GM23338 (cell line): ENCODE measurements around the gene FAM131A. TPM values are rescaled to one million over a fixed set of nuclear protein-coding genes. Genes with fewer than 3 reads are reported as not detected.
A peak's percentile ranks its signal among the peaks of the same experiment; 100 is the strongest.

Experiments used
- ATAC-seq: fragments of 200-7000 bp; cut with Tn5 transposase; 3 replicates; pipeline ENCODE4 v1.9.1; 2020
- DNase-seq: peaks from one replicate; pipeline ENCODE4 v3.0.0-alpha.2; 2015; ENCODE audit warnings: low spot score
- H2AFZ ChIP-seq: fragments of 200-600 bp; sonication (generic); 2 replicates; pipeline ENCODE4 v1.8.0; 2016; ENCODE audit warnings: antibody characterized with exemption, mild to moderate bottlenecking, moderate library complexity
- H3F3A ChIP-seq: fragments of 200-600 bp; sonication (generic); replicated peaks from 2 replicates; pipeline ENCODE4 v1.8.0; 2017; ENCODE audit warnings: antibody characterized with exemption, mixed run types, low read depth
- H3K27ac ChIP-seq: fragments of 200-600 bp; sonication (generic); 2 replicates; pipeline ENCODE4 v1.6.1; 2016; ENCODE audit warnings: low read depth
- H3K27me3 ChIP-seq: fragments of 200-600 bp; sonication (generic); 2 replicates; pipeline ENCODE4 v1.8.0; 2016; ENCODE audit warnings: mild to moderate bottlenecking, mixed run types, moderate library complexity; ENCODE audit not compliant: insufficient read depth
- H3K36me3 ChIP-seq: fragments of 200-600 bp; sonication (generic); 2 replicates; pipeline ENCODE4 v1.8.0; 2016; ENCODE audit warnings: mild to moderate bottlenecking; ENCODE audit not compliant: insufficient read depth
- H3K4me1 ChIP-seq: fragments of 200-600 bp; sonication (generic); 2 replicates; pipeline ENCODE4 v1.8.0; 2016; ENCODE audit warnings: mild to moderate bottlenecking, moderate library complexity; ENCODE audit not compliant: insufficient read depth
- H3K4me2 ChIP-seq: fragments of 200-600 bp; sonication (generic); 2 replicates; pipeline ENCODE4 v1.7.1; 2017; ENCODE audit warnings: mixed run types
- H3K4me3 ChIP-seq: fragments of 200-600 bp; sonication (generic); 2 replicates; pipeline ENCODE4 v1.6.1; 2016; ENCODE audit warnings: mixed run types
- H3K79me2 ChIP-seq: fragments of 200-600 bp; sonication (generic); replicated peaks from 2 replicates; pipeline ENCODE4 v1.8.0; 2017; ENCODE audit warnings: mild to moderate bottlenecking; ENCODE audit not compliant: insufficient read depth
- H3K9me2 ChIP-seq: fragments of 200-600 bp; sonication (generic); 2 replicates; pipeline ENCODE4 v1.8.0; 2017; ENCODE audit not compliant: insufficient read depth
- H4K20me1 ChIP-seq: fragments of 200-600 bp; sonication (generic); replicated peaks from 2 replicates; pipeline ENCODE4 v1.8.0; 2017; ENCODE audit warnings: mild to moderate bottlenecking; ENCODE audit not compliant: insufficient read depth
- H3K27ac Mint-ChIP-seq: 2 replicates; pipeline ENCODE4 v1.8.0; 2020; ENCODE audit warnings: inconsistent platforms, mild to moderate bottlenecking, moderate library complexity, mixed read lengths
- H3K27me3 Mint-ChIP-seq: 3 replicates; pipeline ENCODE4 v1.8.0; 2022; ENCODE audit warnings: low read depth, mild to moderate bottlenecking, moderate library complexity, mixed read lengths, inconsistent platforms; ENCODE audit not compliant: insufficient read depth, poor library complexity
- H3K36me3 Mint-ChIP-seq: 3 replicates; pipeline ENCODE4 v1.8.0; 2021; ENCODE audit warnings: low read depth, mild to moderate bottlenecking, inconsistent platforms, moderate library complexity, mixed read lengths
- H3K4me1 Mint-ChIP-seq: 3 replicates; pipeline ENCODE4 v1.8.0; 2020; ENCODE audit warnings: mild to moderate bottlenecking, inconsistent platforms, mixed read lengths
- H3K4me3 Mint-ChIP-seq: 3 replicates; pipeline ENCODE4 v1.8.0; 2021; ENCODE audit warnings: moderate library complexity, mild to moderate bottlenecking, inconsistent platforms, mixed read lengths
- H3K9me3 Mint-ChIP-seq: 3 replicates; pipeline ENCODE4 v1.8.0; 2020; ENCODE audit warnings: moderate library complexity, mild to moderate bottlenecking, inconsistent platforms, mixed read lengths
- EZH2 ChIP-seq: fragments of 200-600 bp; sonication (generic); IDR thresholded peaks from one replicate; pipeline ENCODE4 v1.8.0; 2017; ENCODE audit warnings: antibody characterized with exemption, mild to moderate bottlenecking, low read depth; ENCODE audit not compliant: unreplicated experiment
- EZH2phosphoT487 ChIP-seq: fragments of 200-600 bp; sonication (generic); IDR thresholded peaks from one replicate; pipeline ENCODE4 v1.8.1; 2018; ENCODE audit warnings: antibody characterized with exemption; ENCODE audit not compliant: unreplicated experiment
- NANOG ChIP-seq: IDR thresholded peaks from 2 replicates; pipeline ENCODE4 v1.6.1; 2016; ENCODE audit warnings: antibody characterized with exemption, borderline replicate concordance
- ZNF331 ChIP-seq: fragments of 250-450 bp; sonication (Bioruptor Pico); IDR thresholded peaks from 2 replicates; pipeline ENCODE4 v1.5.0; 2020; ENCODE audit warnings: low read depth, mild to moderate bottlenecking, moderate library complexity
- polyA plus RNA-seq: library from polyadenylated mRNA; unstranded; fragments of >200 nt; fragmentation: Nextera tagmentation; extraction: Ambion mirVana; gene quantifications from 2 replicates; pipeline ENCODE4 v1.2.1, GENCODE V29; 2016
- total RNA-seq: library from RNA; depleted of rRNA; stranded (reverse); fragments of >200 nt; shearing (Covaris generic); gene quantifications from 2 replicates; pipeline ENCODE4 v1.2.3, GENCODE V29; 2014
- TF ChIP-seq, protein P1 (sequence below), 2 experiments: fragments of 200-600 bp in 1 of 2; sonication (generic) in 1 of 2; conservative IDR thresholded peaks; 2 replicates each; pipeline versions ENCODE4 v1.5.1 to v1.6.1; 2016 to 2017; ENCODE audit warnings: antibody characterized with exemption in 2 of 2, low read depth in 2 of 2, mild to moderate bottlenecking in 2 of 2, moderate library complexity in 1 of 2
- TF ChIP-seq, protein P2 (sequence below): fragments of 250-450 bp; sonication (Bioruptor Pico); IDR thresholded peaks from 2 replicates; pipeline ENCODE4 v1.5.0; 2020; ENCODE audit warnings: mild to moderate bottlenecking, moderate library complexity

The FAM131A gene
- total and polyA plus RNA-seq, 2 experiments from 2014 or later, result 6.7 to 31.8 TPM

GRCh38 chr3:184380185-184380626, 42.8 kb downstream of the FAM131A start (continued):
- TF ChIP-seq, protein P1, sequence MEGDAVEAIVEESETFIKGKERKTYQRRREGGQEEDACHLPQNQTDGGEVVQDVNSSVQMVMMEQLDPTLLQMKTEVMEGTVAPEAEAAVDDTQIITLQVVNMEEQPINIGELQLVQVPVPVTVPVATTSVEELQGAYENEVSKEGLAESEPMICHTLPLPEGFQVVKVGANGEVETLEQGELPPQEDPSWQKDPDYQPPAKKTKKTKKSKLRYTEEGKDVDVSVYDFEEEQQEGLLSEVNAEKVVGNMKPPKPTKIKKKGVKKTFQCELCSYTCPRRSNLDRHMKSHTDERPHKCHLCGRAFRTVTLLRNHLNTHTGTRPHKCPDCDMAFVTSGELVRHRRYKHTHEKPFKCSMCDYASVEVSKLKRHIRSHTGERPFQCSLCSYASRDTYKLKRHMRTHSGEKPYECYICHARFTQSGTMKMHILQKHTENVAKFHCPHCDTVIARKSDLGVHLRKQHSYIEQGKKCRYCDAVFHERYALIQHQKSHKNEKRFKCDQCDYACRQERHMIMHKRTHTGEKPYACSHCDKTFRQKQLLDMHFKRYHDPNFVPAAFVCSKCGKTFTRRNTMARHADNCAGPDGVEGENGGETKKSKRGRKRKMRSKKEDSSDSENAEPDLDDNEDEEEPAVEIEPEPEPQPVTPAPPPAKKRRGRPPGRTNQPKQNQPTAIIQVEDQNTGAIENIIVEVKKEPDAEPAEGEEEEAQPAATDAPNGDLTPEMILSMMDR (conservative IDR thresholded peaks at IDR 0.05; ENCODE audit: low read depth in 2 of 2), result no peak
- TF ChIP-seq EZH2phosphoT487, result no peak
- TF ChIP-seq ZNF331 (CRISPR knock-in tag), result no peak
- TF ChIP-seq NANOG, result no peak
- TF ChIP-seq, protein P2, sequence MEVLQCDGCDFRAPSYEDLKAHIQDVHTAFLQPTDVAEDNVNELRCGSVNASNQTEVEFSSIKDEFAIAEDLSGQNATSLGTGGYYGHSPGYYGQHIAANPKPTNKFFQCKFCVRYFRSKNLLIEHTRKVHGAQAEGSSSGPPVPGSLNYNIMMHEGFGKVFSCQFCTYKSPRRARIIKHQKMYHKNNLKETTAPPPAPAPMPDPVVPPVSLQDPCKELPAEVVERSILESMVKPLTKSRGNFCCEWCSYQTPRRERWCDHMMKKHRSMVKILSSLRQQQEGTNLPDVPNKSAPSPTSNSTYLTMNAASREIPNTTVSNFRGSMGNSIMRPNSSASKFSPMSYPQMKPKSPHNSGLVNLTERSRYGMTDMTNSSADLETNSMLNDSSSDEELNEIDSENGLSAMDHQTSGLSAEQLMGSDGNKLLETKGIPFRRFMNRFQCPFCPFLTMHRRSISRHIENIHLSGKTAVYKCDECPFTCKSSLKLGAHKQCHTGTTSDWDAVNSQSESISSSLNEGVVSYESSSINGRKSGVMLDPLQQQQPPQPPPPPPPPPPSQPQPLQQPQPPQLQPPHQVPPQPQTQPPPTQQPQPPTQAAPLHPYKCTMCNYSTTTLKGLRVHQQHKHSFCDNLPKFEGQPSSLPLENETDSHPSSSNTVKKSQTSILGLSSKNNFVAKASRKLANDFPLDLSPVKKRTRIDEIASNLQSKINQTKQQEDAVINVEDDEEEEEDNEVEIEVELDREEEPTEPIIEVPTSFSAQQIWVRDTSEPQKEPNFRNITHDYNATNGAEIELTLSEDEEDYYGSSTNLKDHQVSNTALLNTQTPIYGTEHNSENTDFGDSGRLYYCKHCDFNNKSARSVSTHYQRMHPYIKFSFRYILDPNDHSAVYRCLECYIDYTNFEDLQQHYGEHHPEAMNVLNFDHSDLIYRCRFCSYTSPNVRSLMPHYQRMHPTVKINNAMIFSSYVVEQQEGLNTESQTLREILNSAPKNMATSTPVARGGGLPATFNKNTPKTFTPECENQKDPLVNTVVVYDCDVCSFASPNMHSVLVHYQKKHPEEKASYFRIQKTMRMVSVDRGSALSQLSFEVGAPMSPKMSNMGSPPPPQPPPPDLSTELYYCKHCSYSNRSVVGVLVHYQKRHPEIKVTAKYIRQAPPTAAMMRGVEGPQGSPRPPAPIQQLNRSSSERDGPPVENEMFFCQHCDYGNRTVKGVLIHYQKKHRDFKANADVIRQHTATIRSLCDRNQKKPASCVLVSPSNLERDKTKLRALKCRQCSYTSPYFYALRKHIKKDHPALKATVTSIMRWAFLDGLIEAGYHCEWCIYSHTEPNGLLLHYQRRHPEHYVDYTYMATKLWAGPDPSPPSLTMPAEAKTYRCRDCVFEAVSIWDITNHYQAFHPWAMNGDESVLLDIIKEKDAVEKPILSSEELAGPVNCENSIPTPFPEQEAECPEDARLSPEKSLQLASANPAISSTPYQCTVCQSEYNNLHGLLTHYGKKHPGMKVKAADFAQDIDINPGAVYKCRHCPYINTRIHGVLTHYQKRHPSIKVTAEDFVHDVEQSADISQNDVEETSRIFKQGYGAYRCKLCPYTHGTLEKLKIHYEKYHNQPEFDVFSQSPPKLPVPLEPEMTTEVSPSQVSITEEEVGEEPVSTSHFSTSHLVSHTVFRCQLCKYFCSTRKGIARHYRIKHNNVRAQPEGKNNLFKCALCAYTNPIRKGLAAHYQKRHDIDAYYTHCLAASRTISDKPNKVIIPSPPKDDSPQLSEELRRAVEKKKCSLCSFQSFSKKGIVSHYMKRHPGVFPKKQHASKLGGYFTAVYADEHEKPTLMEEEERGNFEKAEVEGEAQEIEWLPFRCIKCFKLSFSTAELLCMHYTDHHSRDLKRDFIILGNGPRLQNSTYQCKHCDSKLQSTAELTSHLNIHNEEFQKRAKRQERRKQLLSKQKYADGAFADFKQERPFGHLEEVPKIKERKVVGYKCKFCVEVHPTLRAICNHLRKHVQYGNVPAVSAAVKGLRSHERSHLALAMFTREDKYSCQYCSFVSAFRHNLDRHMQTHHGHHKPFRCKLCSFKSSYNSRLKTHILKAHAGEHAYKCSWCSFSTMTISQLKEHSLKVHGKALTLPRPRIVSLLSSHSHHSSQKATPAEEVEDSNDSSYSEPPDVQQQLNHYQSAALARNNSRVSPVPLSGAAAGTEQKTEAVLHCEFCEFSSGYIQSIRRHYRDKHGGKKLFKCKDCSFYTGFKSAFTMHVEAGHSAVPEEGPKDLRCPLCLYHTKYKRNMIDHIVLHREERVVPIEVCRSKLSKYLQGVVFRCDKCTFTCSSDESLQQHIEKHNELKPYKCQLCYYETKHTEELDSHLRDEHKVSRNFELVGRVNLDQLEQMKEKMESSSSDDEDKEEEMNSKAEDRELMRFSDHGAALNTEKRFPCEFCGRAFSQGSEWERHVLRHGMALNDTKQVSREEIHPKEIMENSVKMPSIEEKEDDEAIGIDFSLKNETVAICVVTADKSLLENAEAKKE, result no peak

DNA sequence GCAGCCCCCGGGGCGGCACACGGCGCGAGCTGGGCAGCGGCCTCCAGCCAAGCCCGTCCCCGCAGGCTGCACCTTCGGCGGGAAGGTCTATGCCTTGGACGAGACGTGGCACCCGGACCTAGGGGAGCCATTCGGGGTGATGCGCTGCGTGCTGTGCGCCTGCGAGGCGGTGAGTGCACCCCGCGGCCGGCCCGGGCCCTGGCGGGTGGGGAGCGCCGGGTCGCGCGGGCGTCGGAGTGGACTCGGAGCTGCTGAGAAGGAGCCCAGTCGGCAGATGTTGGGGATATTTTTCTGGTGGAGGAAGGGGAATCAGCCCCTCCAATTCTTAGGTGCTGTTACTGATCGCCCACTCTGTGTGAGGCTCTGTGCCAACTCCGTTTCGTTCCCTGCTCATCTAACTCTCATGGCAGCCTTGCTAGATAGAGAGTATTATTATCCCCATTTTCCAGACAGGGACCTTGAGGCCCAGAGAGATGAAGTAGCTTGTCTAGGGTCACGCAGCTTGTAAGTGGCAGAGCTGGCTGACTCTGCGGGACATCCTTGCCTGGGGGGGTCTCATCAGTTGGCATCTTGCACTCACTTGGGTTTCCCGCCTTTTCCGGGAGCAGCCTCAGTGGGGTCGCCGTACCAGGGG, 43.3 kb downstream of the FAM131A start:
- H3K27me3 Mint-ChIP-seq, result peaks cover 62% of the 10 kb centered on the region
- peak overlapping the region; percentile 76 for H3K4me3 Mint-ChIP-seq

More for the DNA sequence above, 43.3 kb downstream of the FAM131A start:
- TF ChIP-seq, protein P1 (conservative IDR thresholded peaks at IDR 0.05; ENCODE audit: low read depth in 2 of 2), result no peak
- TF ChIP-seq EZH2, result peak; percentile 83
- peak; percentile 85 for TF ChIP-seq EZH2phosphoT487
- peaks cover 31% of the 10 kb centered on the region for H3K4me1 ChIP-seq
- peak overlapping the region; percentile 64 for H3K4me3 ChIP-seq
- no peak for DNase-seq
- H3K36me3 ChIP-seq, result no peaks in the 10 kb centered on the region
- peaks cover 34% of the 10 kb centered on the region for H3K4me1 Mint-ChIP-seq
- H3K27ac Mint-ChIP-seq, result no peak overlapping the region
- ATAC-seq, result peak; percentile 8; the same call in 2 of the 3 replicates
- H3K36me3 Mint-ChIP-seq, result no peaks in the 10 kb centered on the region
- peak overlapping the region; percentile 63; the same call in 1 of the 2 replicates for H2AFZ ChIP-seq
- H3K9me2 ChIP-seq, result no peaks in the 10 kb centered on the region
- 0 out of 2 replicates have a peak, but pooled peaks cover 4% of the 10 kb centered on the region for H3F3A ChIP-seq
- no peaks in the 10 kb centered on the region for H3K9me3 Mint-ChIP-seq
- no peak overlapping the region for H3K27ac ChIP-seq
- H3K4me2 ChIP-seq, result peak overlapping the region; percentile 87
- no peaks in the 10 kb centered on the region for H4K20me1 ChIP-seq
- H3K79me2 ChIP-seq, result no peaks in the 10 kb centered on the region
- peaks cover 64% of the 10 kb centered on the region for H3K27me3 ChIP-seq
